Spleen (tissue), 11 donors: ENCODE measurements around the gene LCLAT1. TPM values are rescaled to one million over a fixed set of nuclear protein-coding genes. Genes with fewer than 3 reads are reported as not detected.
A peak's percentile ranks its signal among the peaks of the same experiment; 100 is the strongest.

ENCODE experiments used
- DNase-seq: peaks from one replicate; pipeline ENCODE4 v3.0.0-alpha.2; 2020
- H3K27ac ChIP-seq, 8 donors: fragments of 200-600 bp; sonication (generic) in 7 of 8; 1 replicate in 4 of 8; 2 replicates in 4 of 8; pipeline versions ENCODE4 v1.5.0 to v1.8.0; 2016 to 2021; ENCODE audit warnings: inconsistent platforms in 4 of 8, mild to moderate bottlenecking in 4 of 8, moderate library complexity in 1 of 8
- H3K27me3 ChIP-seq, 7 donors: fragments of 200-600 bp; sonication (generic) in 6 of 7; replicated peaks in 1 of 7; 1 replicate in 4 of 7; 2 replicates in 3 of 7; pipeline versions ENCODE4 v1.5.0 to v1.8.0; 2016 to 2021; ENCODE audit warnings: inconsistent platforms in 3 of 7, mild to moderate bottlenecking in 1 of 7
- H3K36me3 ChIP-seq, 6 donors: fragments of 200-600 bp; sonication (generic) in 5 of 6; 1 replicate in 4 of 6; 2 replicates in 2 of 6; pipeline versions ENCODE4 v1.5.0 to v1.8.0; 2016 to 2021; ENCODE audit warnings: inconsistent platforms in 2 of 6
- H3K4me1 ChIP-seq, 6 donors: fragments of 200-600 bp; sonication (generic) in 5 of 6; 1 replicate in 3 of 6; 2 replicates in 3 of 6; pipeline versions ENCODE4 v1.5.0 to v1.8.0; 2016 to 2021; ENCODE audit warnings: inconsistent platforms in 3 of 6
- H3K4me3 ChIP-seq, 8 donors: fragments of 200-600 bp; sonication (generic) in 7 of 8; 1 replicate in 4 of 8; 2 replicates in 4 of 8; pipeline versions ENCODE4 v1.5.0 to v1.8.0; 2016 to 2021; ENCODE audit warnings: inconsistent platforms in 4 of 8, mild to moderate bottlenecking in 4 of 8, moderate library complexity in 2 of 8
- H3K9me3 ChIP-seq, 8 donors: fragments of 200-600 bp; sonication (generic) in 7 of 8; 1 replicate in 4 of 8; 2 replicates in 4 of 8; pipeline versions ENCODE4 v1.5.0 to v1.8.0; 2016 to 2021; ENCODE audit warnings: inconsistent platforms in 4 of 8
- POLR2A ChIP-seq, 3 donors: fragments of 450-650 bp; IDR thresholded peaks; one replicate each; pipeline ENCODE4 v1.5.1; 2017; ENCODE audit warnings: antibody characterized with exemption in 3 of 3, mild to moderate bottlenecking in 1 of 3
- POLR2AphosphoS5 ChIP-seq, 3 donors: sonication (generic); formaldehyde crosslinking; IDR thresholded peaks; one replicate each; pipeline ENCODE4 v1.5.1; 2017; ENCODE audit warnings: antibody characterized with exemption in 3 of 3
- WGBS, 5 donors: extraction: QIAGEN DNeasy Blood & Tissue Kit in 3 of 5; methylation state at CpG; one replicate each; pipeline versions ENCODE4 v1.1.5 to v1.1.7; 2013 to 2018; 5-methylcytosine and 5-hydroxymethylcytosine counted together
- intact Hi-C: fragments of 100-400 bp; cut with DNase I; formaldehyde crosslinking; loops from one replicate; pipeline ENCODE4 v1.15.0; 2023; ENCODE audit warnings: low total_unique reads
- polyA plus RNA-seq, 3 donors: library from polyadenylated mRNA; stranded (reverse); fragments of 200-250 nt; gene quantifications; one replicate each; pipeline ENCODE4 v1.2.1, GENCODE V29; 2013
- total RNA-seq, 7 donors: library from RNA; depleted of rRNA in 3 of 7; stranded (reverse); fragments of >200 nt in 3 of 7; fragmentation: NEBNext Ultra II Directional in 4 of 7; extraction: Animal tissue kit (Norgen Biotek cat#: 25700) in 4 of 7; gene quantifications; one replicate each; pipeline versions ENCODE4 v1.1.0 to v1.2.1, GENCODE V29; 2016 to 2021
- TF ChIP-seq, protein P1 (sequence below), 11 experiments: fragments of 200-600 bp in 7 of 11; fragments of 450-650 bp in 4 of 11; sonication (generic) in 4 of 11; IDR thresholded peaks in 8 of 11; conservative IDR thresholded peaks in 3 of 11; 1 replicate in 7 of 11; 2 replicates in 4 of 11; pipeline versions ENCODE4 v1.4.0 to v1.8.0; 2016 to 2021; ENCODE audit warnings: antibody characterized with exemption in 11 of 11, inconsistent platforms in 4 of 11, mild to moderate bottlenecking in 1 of 11
- donor health status: healthy with polysubstance abuse.
- donor health status: DM: no; HTN: no; CAD: no; lungs with moderate emphysema.
- donor health status: DM: no; HTN: no; CAD: no.
- donor health status: Bipolar disorder and iron deficiency.
- donor health status: healthy.
- donor health status: DM: no; HTN: no; CAD: no.
- donor health status: DM: yes; HTN: yes; CAD: no.

LCLAT1 gene
- total and polyA plus RNA-seq, 10 donors, result 1.9 to 23.3 (median 13.8) TPM

DNA sequence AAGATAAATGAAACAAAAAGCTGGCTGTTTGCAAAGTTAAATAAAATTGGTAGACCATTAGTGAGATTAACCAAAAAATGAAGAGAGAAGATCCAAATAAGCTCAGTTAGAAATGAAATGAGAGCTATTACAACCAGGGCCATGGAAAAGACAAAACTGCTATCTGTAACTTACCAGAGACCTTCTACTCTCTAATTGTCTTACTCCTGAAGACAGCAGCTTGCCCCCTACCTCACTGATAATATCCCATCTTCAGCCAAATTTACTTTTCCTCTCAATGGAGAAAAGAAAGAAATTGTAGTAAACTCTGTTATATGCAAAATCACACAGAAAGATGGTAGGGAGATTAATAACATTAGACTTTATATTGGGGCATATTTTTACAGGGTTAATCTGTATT, 178.2 kb downstream of the LCLAT1 start:
- H3K27ac ChIP-seq, result no peak overlapping the region
- intact Hi-C loops, result no loop called here

DNA sequence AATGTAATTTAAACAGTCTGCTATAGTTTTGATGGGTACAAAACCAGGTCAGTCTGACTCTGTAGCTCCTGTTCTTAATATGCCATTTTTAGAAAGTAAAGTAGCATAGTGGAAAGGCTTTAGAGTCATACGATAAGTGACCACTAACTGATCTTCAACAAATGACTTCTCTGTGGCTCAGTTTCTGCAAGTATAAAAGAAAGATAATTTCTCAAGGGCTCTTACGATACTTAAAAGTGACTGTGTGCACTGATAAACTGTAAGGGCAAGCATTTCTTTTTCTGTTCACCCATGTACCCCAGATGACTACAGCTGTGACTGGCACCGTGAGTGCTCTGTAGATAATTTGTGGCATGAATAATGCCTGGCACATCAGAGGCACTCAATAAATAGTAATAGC, 178.7 kb downstream of the LCLAT1 start:
- Histone ChIP-seq H3K36me3 (peaks cover 0 to 17% (median 0%) of the 10 kb centered on the region in 6 donors), H3K27ac (no peak overlapping the region), H3K9me3 (no peaks in the 10 kb centered on the region), H3K4me1 (peaks cover 0 to 12% (median under 1%) of the 10 kb centered on the region in 6 donors), H3K4me3 (no peak overlapping the region), H3K27me3 (no peaks in the 10 kb centered on the region)
- intact Hi-C loops, result no loop called here
- DNase-seq, result no peak
- WGBS, 5 donors, result 79 to 87% (median 86%) methylated on average over 3 of the region's 3 CpGs
- TF ChIP-seq, protein P1, sequence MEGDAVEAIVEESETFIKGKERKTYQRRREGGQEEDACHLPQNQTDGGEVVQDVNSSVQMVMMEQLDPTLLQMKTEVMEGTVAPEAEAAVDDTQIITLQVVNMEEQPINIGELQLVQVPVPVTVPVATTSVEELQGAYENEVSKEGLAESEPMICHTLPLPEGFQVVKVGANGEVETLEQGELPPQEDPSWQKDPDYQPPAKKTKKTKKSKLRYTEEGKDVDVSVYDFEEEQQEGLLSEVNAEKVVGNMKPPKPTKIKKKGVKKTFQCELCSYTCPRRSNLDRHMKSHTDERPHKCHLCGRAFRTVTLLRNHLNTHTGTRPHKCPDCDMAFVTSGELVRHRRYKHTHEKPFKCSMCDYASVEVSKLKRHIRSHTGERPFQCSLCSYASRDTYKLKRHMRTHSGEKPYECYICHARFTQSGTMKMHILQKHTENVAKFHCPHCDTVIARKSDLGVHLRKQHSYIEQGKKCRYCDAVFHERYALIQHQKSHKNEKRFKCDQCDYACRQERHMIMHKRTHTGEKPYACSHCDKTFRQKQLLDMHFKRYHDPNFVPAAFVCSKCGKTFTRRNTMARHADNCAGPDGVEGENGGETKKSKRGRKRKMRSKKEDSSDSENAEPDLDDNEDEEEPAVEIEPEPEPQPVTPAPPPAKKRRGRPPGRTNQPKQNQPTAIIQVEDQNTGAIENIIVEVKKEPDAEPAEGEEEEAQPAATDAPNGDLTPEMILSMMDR (IDR thresholded peaks at IDR 0.05 in 8 of 11, conservative IDR thresholded peaks at IDR 0.05 in 3 of 11), result no peak
- TF ChIP-seq POLR2AphosphoS5 (IDR thresholded peaks at IDR 0.05), result no peak
- no peak for TF ChIP-seq POLR2A (IDR thresholded peaks at IDR 0.05)

More for the DNA sequence above, 178.2 kb downstream of the LCLAT1 start:
- Histone ChIP-seq H3K27me3 (no peaks in the 10 kb centered on the region), H3K36me3 (peaks cover 0 to 17% (median 0%) of the 10 kb centered on the region in 6 donors), H3K9me3 (no peaks in the 10 kb centered on the region), H3K4me3 (no peak overlapping the region), H3K4me1 (peaks cover 0 to 11% (median 0%) of the 10 kb centered on the region in 6 donors)
- DNase-seq, result no peak
- TF ChIP-seq, protein P1 (IDR thresholded peaks at IDR 0.05 in 8 of 11, conservative IDR thresholded peaks at IDR 0.05 in 3 of 11), result no peak
- no peak for TF ChIP-seq POLR2A (IDR thresholded peaks at IDR 0.05)
- no peak for TF ChIP-seq POLR2AphosphoS5 (IDR thresholded peaks at IDR 0.05)

DNA sequence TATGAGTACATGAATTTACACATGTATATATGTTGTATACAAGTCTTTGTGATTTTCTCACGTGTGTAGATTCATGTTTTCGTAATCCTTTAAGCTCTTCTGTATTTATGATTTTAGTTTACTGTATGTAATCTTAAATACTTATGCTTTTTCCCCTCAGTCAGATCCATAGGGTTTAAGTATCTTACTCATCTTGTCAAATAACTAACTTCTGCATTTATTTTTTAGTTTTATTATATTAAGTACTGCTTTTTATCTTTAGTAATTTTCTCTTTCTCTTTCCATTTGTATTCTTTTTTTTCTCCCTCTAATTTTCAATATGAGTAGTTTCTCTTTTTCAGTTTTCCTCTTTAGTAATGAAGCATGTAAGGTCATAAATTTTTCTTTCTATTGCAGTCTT, 179.4 kb downstream of the LCLAT1 start:
- Histone ChIP-seq H3K27ac (peak overlapping the region in 1 of 8 donors; percentile 1), H3K4me3 (no peak overlapping the region), H3K4me1 (peaks cover 0 to 19% (median 4%) of the 10 kb centered on the region in 6 donors), H3K9me3 (no peaks in the 10 kb centered on the region), H3K36me3 (peaks cover 0 to 14% (median 0%) of the 10 kb centered on the region in 6 donors), H3K27me3 (no peaks in the 10 kb centered on the region)
- TF ChIP-seq, protein P1 (IDR thresholded peaks at IDR 0.05 in 8 of 11, conservative IDR thresholded peaks at IDR 0.05 in 3 of 11), result no peak
- TF ChIP-seq POLR2A (IDR thresholded peaks at IDR 0.05) (no peak), POLR2AphosphoS5 (IDR thresholded peaks at IDR 0.05) (no peak)
- 36 to 84% (median 57%) methylated on average over 2 of the region's 2 CpGs for WGBS, 5 donors
- DNase-seq, result no peak
- intact Hi-C loops, result no loop called here

DNA sequence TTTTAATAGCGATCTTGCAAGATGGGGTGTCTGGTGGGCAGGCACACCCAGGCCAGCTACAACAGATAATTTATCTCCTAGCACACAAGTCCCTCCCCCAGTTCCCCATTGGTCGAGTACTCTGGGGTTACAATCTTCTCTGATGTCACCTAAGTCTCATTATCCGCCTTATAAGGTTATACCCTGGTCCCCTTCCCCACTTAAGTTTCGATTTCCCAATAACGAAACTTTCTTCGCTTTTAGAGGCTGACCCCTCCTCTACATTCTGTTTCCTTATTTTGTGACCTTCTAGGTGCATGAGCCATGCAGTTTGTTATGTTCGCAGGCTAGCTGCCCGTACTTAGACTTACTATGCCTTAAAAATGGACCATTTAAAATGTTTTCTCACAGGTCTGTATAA, 180.1 kb downstream of the LCLAT1 start:
- DNase-seq, result no peak
- 86 to 95% (median 90%) methylated on average over 8 of the region's 8 CpGs for WGBS, 5 donors
- Histone ChIP-seq H3K4me3 (no peak overlapping the region), H3K27me3 (no peaks in the 10 kb centered on the region), H3K9me3 (no peaks in the 10 kb centered on the region), H3K27ac (no peak overlapping the region), H3K36me3 (peaks cover 0 to 6% (median 0%) of the 10 kb centered on the region in 6 donors), H3K4me1 (peaks cover 0 to 21% (median 5%) of the 10 kb centered on the region in 6 donors)
- intact Hi-C loops, result no loop called here
- TF ChIP-seq POLR2A (IDR thresholded peaks at IDR 0.05) (no peak), POLR2AphosphoS5 (IDR thresholded peaks at IDR 0.05) (no peak)
- TF ChIP-seq, protein P1 (IDR thresholded peaks at IDR 0.05 in 8 of 11, conservative IDR thresholded peaks at IDR 0.05 in 3 of 11), result no peak
